Lower lobe of right lung (tissue), 2 donors: Measurements from ENCODE around the gene WAC. TPM values are rescaled to one million over a fixed set of nuclear protein-coding genes. Genes with fewer than 3 reads are reported as not detected.
A peak's percentile ranks its signal among the peaks of the same experiment; 100 is the strongest.

ENCODE experiments used
- ATAC-seq, 2 donors: fragments of 200-7000 bp; cut with Tn5 transposase; one replicate each; pipeline ENCODE4 v1.9.1; 2020 to 2022; ENCODE audit warnings: mild to moderate bottlenecking in 2 of 2, moderate library complexity in 2 of 2
- DNase-seq: peaks from one replicate; pipeline ENCODE4 v3.0.0-alpha.2; 2020
- H3K27ac ChIP-seq: fragments of 200-600 bp; one replicate; pipeline ENCODE4 v1.8.0; 2022
- H3K27me3 ChIP-seq: fragments of 200-600 bp; one replicate; pipeline ENCODE4 v1.8.0; 2022; ENCODE audit warnings: low read depth
- H3K36me3 ChIP-seq: fragments of 200-600 bp; one replicate; pipeline ENCODE4 v1.8.0; 2022; ENCODE audit warnings: mild to moderate bottlenecking
- H3K4me1 ChIP-seq: fragments of 200-600 bp; one replicate; pipeline ENCODE4 v1.8.0; 2022
- H3K4me3 ChIP-seq: fragments of 200-600 bp; one replicate; pipeline ENCODE4 v1.8.0; 2022; ENCODE audit warnings: mild to moderate bottlenecking
- H3K9me3 ChIP-seq: fragments of 200-600 bp; one replicate; pipeline ENCODE4 v1.8.0; 2022
- CTCF ChIP-seq: fragments of 200-600 bp; IDR thresholded peaks from one replicate; pipeline ENCODE4 v1.8.0; 2022; ENCODE audit warnings: antibody characterized with exemption, mild to moderate bottlenecking
- intact Hi-C: fragments of 100-400 bp; cut with DNase I; formaldehyde crosslinking; loops from one replicate; pipeline ENCODE4 v1.11.0; 2022
- total RNA-seq: library from RNA; stranded (reverse); fragmentation: NEBNext Ultra II Directional; extraction: Animal tissue kit (Norgen Biotek cat#: 25700); gene quantifications from one replicate; pipeline ENCODE4 v1.2.1, GENCODE V29; 2021
- donor health status: DM: no; HTN: yes; CAD: no; lungs with severe emphysema.

WAC gene
- total RNA-seq, 1 donor from 2014 or later: 123 TPM

GRCh38 chr10:28661035-28661434, 128.1 kb downstream of the WAC start:
- ATAC-seq (no peak), DNase-seq (no peak)
- Histone ChIP-seq H3K36me3 (no peaks in the 10 kb centered on the region), H3K4me3 (no peak overlapping the region), H3K27ac (no peak overlapping the region), H3K4me1 (no peaks in the 10 kb centered on the region), H3K9me3 (no peaks in the 10 kb centered on the region), H3K27me3 (peaks cover 4% of the 10 kb centered on the region)
- no peak for TF ChIP-seq CTCF
- intact Hi-C loops: loop anchor here (10.0 kb wide), 1 partner anchor 644 kb away; no protein-coding TSS in a partner anchor

DNA sequence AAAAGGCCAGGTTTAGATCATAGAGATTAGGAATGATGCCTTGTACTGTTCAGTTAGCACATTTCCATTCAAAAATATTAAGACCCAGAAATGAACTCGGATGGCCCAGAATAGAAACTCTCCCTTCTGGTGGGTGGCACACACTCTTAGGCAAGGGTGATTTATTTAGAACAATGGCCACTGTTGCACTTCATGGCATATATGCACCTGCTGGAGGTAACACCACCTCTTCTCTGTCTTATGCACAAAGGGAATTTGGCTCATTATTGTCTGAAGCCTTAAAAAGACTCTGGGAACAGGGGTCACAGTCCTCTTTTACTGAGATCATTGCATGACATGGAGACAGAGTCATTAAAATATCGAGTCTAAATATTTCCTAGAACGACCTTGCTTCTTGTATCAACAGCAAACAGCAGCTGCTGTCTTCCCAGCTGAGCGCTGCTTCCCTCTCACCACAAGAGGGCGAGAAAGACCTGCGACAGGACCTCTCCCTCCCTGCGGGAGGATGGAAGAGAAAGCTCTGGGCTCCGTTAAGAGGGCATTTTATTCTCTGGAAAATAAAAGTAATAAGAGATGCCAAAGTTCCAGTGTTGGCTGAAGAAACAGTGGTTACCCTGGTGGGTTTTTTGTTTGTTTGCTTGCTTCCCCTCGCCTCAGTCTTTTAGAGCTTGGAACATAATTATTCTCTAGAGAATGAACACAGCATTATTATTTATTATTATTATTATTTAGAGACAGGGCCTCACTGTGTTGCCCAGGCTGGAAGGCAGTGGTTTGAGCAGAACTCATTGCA, 130.9 kb downstream of the WAC start:
- Histone ChIP-seq H3K36me3 (no peaks in the 10 kb centered on the region), H3K27me3 (peaks cover 23% of the 10 kb centered on the region), H3K4me1 (peaks cover under 1% of the 10 kb centered on the region), H3K4me3 (no peak overlapping the region), H3K27ac (no peak overlapping the region), H3K9me3 (no peaks in the 10 kb centered on the region)
- DNase-seq (peak; percentile 76), ATAC-seq (peak; percentile 90 to 91)
- peak; percentile 98 for TF ChIP-seq CTCF
- intact Hi-C loops: loop anchor here (10.0 kb wide), 1 partner anchor 641 kb away; no protein-coding TSS in a partner anchor

DNA sequence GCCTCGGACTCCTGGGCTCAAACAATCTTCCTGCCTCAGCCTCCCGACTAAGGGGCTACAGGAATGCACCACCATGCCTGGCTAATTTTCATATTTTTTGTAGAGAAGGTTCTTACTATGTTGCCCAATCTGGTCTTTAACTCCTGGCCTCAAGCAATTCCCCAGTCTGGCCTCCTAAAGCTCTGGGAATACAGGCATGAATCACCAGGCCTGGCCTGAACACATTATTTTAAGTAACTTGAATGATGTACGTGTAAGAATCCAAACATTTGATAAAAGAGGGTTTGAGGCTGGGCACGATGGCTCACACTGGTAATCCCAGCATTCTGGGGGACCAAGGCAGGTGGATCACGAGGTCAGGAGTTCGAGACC, 131.4 kb downstream of the WAC start:
- Histone ChIP-seq H3K27ac (no peak overlapping the region), H3K9me3 (no peaks in the 10 kb centered on the region), H3K4me1 (peaks cover 4% of the 10 kb centered on the region), H3K27me3 (peaks cover 29% of the 10 kb centered on the region), H3K4me3 (no peak overlapping the region), H3K36me3 (no peaks in the 10 kb centered on the region)
- ATAC-seq (no peak), DNase-seq (no peak)
- no peak for TF ChIP-seq CTCF
- intact Hi-C loops: loop anchor here (10.0 kb wide), 1 partner anchor 640 kb away; no protein-coding TSS in a partner anchor

DNA sequence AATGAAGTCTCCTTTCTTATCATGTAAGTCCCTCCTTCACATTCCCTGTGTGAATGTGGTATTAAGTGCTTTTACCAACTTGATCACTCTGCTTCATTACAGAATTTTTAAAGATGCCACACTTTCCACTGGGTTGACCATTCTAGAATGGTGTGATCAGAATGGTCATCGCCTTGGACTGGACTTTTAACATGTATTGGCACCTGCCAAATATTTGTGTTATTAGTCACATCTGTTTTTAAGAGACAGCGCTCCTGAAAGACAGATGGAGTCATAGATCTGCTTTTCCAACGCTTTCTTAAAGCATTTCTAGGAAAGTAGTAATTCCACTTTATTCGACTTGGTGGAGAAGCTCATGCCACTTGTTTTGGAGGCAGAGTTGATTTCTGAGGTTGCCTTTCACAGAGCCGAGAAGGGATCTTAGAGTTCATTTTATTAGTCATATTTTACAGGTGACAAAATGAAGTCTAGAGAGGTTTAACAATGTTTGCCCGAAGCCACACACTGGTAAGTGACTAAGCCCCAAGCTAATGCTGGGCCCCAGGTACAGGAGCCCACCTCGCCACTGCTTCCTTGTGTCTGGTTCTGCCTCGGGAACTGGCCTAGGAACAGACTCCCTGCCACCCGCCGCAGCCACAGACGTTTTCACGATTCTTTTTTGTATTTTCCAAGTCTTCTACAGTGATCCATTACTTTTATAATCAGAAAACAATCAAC, 134.0 kb downstream of the WAC start:
- Histone ChIP-seq H3K9me3 (no peaks in the 10 kb centered on the region), H3K36me3 (no peaks in the 10 kb centered on the region), H3K27me3 (peaks cover 53% of the 10 kb centered on the region), H3K4me3 (no peak overlapping the region), H3K27ac (no peak overlapping the region), H3K4me1 (peaks cover 4% of the 10 kb centered on the region)
- ATAC-seq (no peak), DNase-seq (no peak)
- TF ChIP-seq CTCF: no peak
- intact Hi-C loops: loop anchor here (10.0 kb wide), 1 partner anchor 638 kb away; no protein-coding TSS in a partner anchor

- intact Hi-C loops: loop anchor here (10.0 kb wide), 1 partner anchor 636 kb away; no protein-coding TSS in a partner anchor
These were observed 135.7 kb downstream of the WAC start for GRCh38 chr10:28668363-28669226.

More at GRCh38 chr10:28668363-28669226, 135.7 kb downstream of the WAC start:
- DNase-seq (peak; percentile 53), ATAC-seq (peak; percentile 75 to 80)
- Histone ChIP-seq H3K9me3 (no peaks in the 10 kb centered on the region), H3K4me1 (peaks cover 4% of the 10 kb centered on the region), H3K27me3 (peaks cover 62% of the 10 kb centered on the region), H3K4me3 (peak overlapping the region; percentile 51), H3K27ac (no peak overlapping the region), H3K36me3 (no peaks in the 10 kb centered on the region)
- no peak for TF ChIP-seq CTCF
